HG02981 (cell line): ENCODE results near the gene NPHP3.

Experiments
- ATAC-seq: cut with Tn5 transposase; IDR thresholded peaks from one replicate; pipeline ENCODE4 v1.9.1; 2021; ENCODE audit warnings: mild to moderate bottlenecking, moderate library complexity; ENCODE audit not compliant: unreplicated experiment

NPHP3 gene

DNA sequence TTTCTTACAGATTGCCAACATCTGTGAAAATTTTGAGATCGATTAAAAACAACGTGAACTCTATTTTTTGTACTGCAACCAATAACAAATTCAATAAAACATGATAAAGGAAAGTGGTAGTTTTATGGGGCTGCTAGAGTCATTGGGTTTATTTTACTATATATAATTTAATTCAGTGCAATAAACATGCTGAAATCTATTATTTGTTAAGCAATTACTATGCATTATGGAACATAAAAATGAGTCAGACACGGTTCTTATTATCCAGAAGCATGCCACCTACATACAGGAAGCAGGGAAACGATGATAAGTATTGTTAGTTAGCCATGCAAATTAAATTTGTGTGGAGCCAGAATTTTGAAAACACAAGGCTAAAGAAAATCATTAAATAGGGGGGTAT lies 27.2 kb downstream of the NPHP3 start:
- no peak for ATAC-seq

DNA sequence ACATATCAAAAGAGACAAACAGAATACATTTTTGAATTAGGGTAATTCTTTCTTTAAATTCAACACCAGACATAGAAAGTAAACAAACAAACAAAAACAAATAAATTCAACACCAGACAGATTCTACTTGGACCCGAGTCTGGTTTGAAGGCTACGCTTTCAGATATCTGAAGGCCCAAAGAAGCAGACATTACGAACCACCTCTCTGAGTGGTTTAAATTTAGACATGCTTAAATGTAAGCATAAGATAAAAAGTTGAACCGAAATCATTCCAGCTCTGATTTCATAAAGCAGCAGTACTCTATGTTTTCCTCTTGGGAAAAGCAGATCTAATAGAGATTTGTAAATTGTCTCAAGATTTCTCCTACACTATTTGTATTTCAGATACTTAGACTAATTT lies 32.2 kb downstream of the NPHP3 start:
- ATAC-seq, result no peak

DNA sequence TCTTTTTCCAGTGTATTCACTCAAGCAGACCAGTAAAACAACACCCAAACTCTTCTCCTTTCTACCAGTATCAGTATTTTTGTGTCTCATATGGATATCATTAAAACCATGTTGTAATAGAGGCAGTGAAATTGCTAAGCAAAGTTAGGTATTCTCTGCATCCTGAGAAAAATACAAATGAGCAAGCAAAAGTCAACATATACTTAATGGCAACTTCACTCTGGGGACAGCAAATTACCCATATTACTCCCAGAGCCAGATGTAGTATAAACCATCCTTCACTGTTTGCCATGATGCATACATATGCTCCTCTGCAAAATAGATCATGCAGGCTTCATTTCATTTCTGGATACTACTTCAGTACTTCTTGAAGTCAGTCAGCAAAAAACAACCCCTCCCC lies 40.0 kb downstream of the NPHP3 start:
- ATAC-seq, result no peak

DNA sequence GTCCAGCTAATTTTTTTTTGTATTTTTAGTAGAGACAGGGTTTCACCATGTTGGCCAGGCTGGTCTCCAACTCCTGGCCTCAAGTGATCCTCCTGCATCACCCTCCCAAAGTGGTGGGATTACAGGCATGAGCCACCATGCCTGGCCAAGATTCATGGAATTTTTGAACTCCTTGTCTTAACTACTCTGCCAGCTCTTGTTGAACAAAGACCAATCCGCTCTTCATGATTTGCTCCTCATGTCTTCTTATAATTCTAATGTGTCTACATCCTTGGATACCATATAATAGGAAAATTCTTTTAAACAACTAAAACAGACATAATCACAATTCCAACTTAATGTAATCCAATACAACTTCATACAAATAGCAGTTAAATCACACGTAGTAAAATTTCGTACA lies 40.8 kb downstream of the NPHP3 start:
- no peak for ATAC-seq

DNA sequence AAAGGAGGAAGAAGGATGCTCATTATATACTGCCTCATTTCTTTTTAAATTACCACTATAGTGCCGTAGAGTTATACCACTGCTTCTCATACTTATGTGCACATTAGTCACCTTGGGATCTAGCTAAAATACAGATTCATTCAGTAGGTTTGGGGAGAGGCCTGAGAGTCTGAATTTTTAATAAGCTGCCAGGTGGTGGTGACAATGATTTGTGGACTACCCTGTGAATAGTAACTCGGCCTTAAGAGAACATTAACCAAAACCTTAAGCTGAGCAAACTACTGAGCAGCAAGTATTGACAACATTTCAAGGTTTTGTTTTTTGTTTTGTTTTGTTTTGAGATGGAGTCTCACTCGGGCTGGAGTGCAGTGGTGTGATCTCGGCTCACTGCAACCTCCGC lies 42.3 kb downstream of the NPHP3 start:
- ATAC-seq, result no peak

DNA sequence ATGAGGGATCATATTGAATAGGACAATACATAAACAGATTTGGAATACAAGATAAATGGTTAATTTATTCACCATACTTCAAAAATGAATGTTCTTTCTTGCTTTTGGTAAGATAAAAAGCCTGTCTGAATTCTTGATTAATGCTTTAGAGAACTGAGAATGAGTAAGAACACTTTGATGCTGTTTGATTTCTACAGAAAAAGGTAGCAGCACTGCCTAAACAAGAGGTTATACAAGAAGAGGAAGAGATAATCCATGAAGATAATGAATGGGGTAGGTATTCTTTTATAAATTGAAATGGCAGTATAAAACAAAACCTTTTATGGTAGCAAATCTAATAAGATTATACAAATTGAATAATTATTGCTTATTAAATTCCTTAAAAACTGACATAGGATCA lies 46.8 kb downstream of the NPHP3 start:
- ATAC-seq, result no peak

DNA sequence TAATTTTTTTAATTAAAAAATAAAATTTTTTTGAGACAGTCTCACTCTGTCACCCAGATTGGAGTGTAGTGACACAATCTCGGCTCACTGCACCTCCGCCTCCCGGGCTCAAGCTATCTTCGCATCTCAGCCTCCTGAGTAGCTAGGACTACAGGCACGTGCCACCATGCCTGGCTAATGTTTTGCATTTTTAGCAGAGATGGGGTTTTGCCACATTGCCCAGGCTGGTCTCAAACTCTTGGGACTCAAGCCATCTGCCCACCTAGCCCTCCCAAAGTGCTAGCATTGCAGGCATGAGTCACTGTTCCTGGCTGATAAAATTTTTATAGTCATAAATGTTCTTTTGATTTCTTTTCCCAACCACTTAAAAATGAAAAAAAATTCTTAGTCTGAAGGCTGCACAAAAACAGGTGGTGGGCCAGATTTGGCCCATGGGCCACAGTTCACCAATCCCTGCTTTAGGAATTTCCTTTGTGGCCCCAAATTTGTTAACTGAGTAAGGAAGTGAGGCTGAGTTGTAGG lies 52.9 kb downstream of the NPHP3 start:
- ATAC-seq, result no peak

DNA sequence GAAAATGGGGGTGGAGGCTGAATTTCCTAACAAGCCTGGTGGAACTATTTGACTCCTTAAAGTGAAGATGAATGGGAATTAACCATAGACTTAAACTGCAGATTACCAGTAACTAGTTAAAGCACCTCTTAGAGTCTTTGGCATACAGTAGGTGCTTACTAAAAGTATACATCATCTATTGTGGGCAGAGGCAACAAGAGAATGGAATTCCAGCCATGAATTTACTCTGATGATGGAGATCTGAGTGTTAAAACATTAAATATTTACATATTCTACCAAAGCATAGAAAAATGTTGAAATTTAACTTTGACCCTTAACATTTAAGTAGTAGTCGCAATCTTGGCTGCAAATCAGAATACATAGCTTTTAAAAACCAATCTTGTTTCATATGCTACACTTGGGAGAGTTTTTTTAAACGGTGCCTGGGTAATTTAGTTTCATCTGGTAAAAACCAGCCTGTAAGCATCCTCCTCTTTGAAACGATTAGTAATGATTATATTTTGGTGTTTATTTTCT lies 56.9 kb downstream of the NPHP3 start:
- no peak for ATAC-seq

DNA sequence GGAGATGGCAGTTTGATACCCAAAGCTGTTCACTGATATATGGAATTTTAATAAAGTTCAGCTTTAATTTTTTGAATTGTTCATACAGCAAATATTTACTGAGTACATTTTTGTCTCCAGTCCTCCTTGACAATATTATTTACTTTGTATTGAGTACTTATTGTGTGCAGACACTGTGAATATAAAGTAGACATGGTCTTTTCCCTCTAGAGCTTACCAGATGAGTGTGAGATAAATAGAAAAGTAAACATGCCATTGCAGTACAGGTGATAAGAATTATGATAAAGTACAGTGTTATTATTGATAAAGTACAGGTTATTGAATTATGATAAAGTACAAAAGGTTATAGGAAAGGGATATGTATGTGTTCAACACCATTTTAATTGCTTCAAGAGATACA lies 60.0 kb downstream of the NPHP3 start:
- ATAC-seq, result no peak

DNA sequence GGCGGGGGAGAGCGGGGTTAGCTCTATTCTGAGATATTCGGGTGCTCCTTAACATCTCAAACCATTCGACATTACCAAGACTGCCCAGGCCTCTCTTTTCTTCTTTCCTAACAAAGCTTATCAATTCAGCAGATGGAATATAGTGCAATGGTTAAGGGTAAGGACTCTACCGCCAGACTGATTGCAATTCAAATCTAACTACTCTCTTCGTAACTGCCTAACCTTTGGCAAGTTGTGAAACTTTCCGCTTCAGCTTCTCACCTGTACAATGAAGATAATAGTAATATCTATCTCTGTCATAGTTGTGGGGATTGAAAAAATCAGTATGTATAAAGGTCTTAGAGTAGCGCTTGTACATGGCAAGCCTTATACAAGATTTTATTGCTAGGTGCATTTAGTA lies 61.1 kb downstream of the NPHP3 start:
- ATAC-seq, result no peak

DNA sequence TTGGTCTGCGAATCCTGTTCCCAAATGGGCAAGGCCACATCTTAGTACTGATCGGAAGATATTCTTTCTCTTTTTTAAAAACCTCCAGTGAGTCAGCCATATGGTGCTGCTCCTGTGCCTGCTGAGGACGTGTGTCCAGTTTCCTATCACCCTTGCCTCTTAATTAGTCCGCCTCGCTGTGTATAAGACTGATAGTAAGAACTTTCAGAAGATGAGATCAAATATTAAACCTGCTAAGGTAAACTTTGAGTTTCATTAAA lies 61.5 kb downstream of the NPHP3 start:
- no peak for ATAC-seq

DNA sequence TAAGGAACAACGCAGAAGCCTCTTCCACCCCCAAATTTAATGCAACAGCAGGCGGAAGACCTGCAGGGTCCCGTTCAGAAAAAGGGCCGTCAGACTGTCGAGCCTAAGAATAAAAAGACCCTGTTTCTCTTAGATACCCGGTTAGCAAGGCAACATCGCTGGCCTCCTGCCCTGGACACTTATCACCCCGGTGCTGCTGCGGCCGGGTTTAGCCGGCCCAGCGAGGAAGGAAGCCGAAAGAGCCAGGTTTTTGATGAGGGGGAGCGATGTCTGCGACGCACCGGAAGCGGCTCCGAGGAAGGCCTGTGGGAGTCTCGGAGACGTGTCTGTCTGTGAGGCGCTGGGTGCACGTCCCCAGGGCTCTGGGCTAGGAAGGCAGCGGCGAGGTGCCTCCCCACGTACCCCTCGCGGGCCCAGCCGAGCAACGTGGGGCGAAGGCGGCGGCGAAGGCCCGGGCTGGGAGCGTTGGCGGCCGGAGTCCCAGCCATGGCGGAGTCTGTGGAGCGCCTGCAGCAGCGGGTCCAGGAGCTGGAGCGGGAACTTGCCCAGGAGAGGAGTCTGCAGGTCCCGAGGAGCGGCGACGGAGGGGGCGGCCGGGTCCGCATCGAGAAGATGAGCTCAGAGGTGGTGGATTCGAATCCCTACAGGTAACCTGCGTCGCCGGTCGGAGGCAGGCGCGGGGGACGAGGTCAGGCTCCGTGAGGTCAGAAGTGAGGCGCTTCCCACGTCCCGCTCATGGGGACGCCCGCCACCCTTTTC lies 62.0 kb downstream of the NPHP3 start, which contains the start of gene UBA5:
TSS of gene UBA5 (plus strand) at position 278 of the 759 bp plus-strand sequence. CDS start at position 487, 209 bp downstream.
- ATAC-seq, result peak; percentile 74

DNA sequence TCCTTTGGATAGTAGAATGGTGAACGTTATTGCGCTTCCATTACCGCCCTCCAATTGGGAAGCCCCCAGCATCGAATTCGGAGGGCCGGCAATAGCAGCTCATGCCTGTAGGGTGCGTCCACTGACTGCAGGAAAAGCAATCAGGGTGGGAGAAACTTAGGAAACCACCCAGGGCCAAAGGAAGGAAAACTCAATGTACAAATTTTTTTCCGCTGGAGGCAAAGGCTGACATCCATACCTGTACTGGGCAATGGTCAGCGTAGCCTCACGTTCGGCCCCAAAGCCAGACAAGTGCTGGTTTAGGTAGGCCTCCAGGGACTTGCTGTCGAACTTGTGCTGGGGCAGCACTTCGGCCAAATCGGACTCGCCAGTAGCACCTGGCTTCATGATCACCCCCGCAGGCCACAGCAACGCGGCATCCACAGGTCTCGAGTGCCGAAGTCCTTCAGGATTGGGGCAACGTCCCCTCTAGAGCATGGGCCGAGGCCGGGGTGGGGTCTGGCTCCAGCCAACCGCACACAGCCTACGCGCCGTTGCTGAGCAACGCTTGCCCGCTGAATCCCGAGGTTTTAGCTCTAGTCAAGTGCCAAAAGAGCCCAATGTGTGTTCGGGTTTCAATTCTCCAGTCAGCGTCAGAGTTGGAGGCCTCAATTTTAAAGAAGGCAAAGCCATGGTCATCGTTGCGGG lies 62.7 kb downstream of the NPHP3 start, which contains the start of gene ACAD11:
TSS of gene ACAD11 (minus strand) at position 445 of the 687 bp plus-strand sequence. CDS start at position 387, 58 bp downstream.
- peak; percentile 55 for ATAC-seq

DNA sequence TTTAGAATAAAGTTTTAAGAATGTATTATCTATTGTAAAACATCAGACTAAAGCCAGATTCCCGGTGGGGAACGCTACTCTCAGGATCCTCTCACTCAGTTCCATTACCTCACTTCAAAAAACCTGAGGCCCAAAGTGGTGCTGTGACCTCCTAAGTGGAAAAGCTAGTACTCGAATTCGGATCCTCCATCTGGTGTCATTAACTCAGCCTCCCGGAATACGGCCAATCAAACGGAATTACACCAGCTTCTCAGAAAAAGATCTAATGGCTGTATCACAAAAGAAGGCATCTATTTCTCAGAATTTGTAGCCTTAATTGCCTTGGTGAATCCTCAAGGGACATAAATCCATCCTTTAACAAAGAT lies 63.2 kb downstream of the NPHP3 start:
- no peak for ATAC-seq

DNA sequence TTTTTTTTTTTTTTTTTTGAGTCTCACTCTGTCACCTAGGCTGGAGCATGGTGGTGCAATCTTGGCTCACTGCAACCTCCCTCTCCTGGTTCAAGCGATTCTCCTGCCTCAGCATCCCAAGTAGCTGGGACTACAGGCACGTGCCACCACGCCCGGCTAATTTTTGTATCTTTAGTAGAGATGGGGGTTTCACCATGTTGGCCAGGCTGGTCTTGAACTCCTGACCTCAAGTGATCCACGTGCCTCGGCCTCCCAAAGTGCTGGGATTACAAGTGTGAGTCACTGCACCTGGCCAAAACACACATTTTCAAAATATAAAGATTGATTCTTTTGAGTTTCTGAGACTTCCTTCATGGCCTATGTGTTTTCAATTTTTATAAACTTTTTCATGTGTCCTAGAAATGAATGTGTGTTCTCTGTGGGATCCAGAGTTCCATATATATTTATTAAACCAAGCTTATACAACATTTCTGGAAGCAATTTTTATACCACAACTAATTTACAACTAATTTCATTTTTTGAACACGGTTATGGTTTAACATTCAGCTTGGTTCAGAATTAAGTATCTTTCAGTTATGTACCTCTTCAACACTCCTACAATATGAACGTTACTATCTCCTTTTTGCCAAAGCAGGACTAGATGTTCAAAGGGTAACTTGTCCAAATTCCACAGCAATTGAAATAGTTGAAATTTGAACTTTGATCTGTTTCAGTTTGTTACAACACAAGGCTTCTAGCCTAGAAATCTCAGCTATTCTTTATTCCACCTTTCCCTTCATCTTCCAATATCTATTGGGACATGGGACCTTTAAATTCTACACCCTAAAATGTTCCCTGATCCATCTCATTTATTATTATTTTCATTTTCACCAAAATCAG lies 64.1 kb downstream of the NPHP3 start:
- no peak for ATAC-seq

DNA sequence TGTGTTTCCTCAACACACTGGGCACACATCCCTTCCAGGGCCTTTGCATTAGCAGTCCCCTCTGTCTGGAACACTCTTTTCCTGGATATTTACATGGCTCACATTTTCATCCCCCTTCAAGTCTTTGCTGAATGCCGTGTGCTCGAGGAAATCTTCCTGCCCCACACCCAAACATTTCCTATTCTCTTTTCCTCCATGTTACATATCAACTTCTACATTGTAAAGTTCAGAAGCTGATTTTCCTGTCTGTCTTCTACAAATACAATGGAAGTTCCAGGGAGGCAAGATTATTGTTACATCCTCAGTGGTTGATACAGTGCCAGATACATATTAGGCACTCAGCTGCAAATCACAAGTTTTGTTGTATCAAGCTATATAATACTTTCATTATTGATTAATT lies 66.7 kb downstream of the NPHP3 start:
- no peak for ATAC-seq

DNA sequence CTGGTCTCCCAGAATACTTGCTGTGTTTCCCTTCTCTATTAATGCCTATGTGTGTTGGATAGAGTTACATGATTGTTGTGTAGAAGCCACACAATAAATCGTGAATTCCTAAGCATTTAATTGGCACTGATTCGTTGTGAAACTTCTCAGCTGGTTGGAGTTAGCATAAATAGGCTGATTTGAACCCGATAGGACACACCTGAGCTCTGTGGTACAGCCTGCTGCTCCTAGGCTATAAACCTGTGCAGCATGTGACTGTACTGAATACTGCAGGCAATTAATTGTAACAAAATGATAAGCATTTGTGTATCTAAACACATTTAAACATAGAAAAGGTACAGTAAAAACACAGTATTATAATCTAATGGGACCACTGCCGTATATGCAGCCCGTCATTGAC lies 67.5 kb downstream of the NPHP3 start:
- ATAC-seq, result no peak

DNA sequence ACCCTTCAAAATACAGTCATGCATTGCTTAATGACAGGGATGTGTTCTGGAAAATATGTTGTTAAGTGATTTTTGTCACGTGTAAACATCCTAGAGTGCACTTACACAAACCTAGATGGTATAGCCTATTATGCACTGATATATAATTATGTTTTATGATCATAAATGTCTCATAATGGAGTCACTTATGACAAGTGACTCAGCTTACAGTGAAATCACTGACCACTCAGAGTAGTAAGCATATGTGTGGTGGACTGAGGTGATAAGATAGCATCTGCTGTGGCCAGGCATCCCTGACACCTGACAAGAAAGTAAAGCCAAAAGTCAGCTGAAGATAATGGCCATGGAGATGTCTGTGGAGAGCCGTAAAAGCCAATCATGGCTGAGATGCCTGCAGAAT lies 68.0 kb downstream of the NPHP3 start:
- ATAC-seq, result no peak

DNA sequence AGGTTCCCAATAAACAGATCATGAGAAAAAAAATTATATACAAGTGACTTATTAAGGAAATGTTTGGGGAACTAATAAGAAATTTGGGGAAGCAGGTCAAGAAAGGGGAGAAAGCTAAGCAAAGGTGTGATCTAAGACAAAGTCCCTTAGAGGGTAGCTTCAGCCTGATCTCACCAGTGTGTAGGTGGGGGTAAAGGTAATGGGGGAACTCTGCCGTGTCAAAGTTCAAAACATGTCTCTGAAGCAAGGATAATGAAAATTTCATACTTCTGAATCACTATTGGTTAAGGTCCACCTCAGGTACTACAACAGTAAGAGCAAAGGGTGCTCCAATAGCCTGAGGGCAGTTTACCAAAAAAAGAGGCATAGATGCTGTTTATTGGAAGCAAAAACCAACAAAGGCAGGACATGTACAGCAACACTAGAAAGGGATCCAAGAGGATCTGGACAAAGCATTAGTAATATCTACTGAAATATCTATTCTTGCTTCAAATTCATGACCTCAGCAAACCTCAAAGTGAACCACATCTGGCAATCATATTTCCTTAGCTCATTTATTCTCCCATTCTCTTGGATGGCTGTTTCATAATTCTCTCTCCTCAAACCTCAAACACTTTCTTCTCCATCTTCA lies 69.5 kb downstream of the NPHP3 start:
- no peak for ATAC-seq

DNA sequence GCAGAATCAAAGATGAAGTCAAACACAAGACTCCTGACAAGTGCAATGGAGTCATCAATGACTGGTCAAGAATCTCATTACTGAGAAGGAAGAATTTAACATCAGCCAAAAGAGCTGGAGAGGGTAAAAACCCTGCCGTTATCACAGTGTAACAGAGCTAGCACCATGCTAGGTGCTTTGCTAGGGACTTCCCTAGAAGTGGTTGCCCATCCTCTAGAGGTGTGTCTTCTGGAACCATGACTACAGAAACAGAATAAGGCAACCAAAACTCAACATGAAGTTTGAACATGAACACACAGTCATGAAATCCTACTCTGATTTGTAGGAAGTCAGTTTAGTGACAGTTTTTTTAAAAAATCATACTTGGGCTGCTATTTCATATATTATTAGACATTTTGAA lies 72.1 kb downstream of the NPHP3 start:
- ATAC-seq, result no peak

DNA sequence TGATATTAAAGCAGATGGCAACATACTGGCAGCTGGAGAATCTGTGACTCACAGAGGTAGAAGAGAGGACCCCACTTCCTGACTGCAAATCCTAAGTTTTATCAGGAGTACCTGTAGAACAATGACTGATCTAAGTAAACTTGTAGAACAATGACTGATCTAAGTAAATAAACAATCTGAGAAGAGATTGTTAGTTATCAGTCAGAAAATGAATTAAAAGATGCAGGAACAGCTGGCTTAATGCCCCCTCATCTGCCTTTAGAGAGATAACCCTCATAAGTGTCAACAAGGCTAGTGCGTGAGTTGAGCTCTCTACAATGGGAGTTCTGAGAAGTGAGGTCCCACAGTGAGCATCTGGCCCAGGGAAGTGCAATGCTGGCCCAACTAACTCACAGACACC lies 77.2 kb downstream of the NPHP3 start:
- ATAC-seq, result no peak
